Middle frontal gyrus (tissue), 1 donor: Measurements from ENCODE around the gene FOXL3.

Source experiments
- DNase-seq: peaks from one replicate; pipeline ENCODE4 v3.0.0-alpha.2; 2015; ENCODE audit warnings: low spot score; ENCODE audit errors: extremely low spot score

Gene FOXL3

GRCh38 chr7:336810-337566 lies 47.0 kb downstream of the FOXL3 start:
- no peak for DNase-seq

GRCh38 chr7:337567-337951 lies 47.6 kb downstream of the FOXL3 start:
- DNase-seq = no peak

- DNase-seq = no peak
These were observed 48.5 kb downstream of the FOXL3 start for GRCh38 chr7:338295-339061.

GRCh38 chr7:339062-339342 lies 49.0 kb downstream of the FOXL3 start:
- no peak for DNase-seq

- no peak for DNase-seq
These were observed 49.7 kb downstream of the FOXL3 start for GRCh38 chr7:339696-340095.

- DNase-seq = no peak
These were observed 50.4 kb downstream of the FOXL3 start for GRCh38 chr7:340200-340937.
